Activated CD8-positive, alpha-beta memory T cell treated with anti-CD3 and anti-CD28 coated beads, Interleukin-2, amount 50 U/mL, for 48 hours (primary cell): Measurements from ENCODE around the gene ZNF672.

Source experiments
- DNase-seq: peaks from one replicate; pipeline ENCODE4 v3.0.0-alpha.2; 2020

The ZNF672 gene

GRCh38 chr1:248838357-248839167, 538 bp downstream of the ZNF672 start:
- DNase-seq = peak; percentile 92

DNA sequence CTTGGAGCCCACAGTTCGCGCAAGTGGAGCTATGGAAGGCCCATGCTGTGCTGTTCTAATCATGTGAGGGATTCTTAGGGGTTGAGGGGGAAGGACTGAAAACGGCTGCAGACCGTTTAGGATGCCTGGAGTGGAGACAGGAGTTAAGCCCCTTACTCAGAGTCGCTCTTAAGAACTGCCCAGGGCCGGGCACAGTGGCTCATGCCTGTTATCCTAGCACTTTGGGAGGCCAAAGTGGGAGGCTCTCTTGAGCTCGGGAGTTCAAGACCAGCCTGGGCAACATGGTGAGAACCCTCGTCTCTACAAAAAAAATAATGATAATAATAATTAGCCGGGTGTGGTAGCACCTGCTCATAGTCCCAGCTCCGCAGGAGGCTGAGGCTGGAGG, 1.1 kb downstream of the ZNF672 start:
- no peak for DNase-seq

DNA sequence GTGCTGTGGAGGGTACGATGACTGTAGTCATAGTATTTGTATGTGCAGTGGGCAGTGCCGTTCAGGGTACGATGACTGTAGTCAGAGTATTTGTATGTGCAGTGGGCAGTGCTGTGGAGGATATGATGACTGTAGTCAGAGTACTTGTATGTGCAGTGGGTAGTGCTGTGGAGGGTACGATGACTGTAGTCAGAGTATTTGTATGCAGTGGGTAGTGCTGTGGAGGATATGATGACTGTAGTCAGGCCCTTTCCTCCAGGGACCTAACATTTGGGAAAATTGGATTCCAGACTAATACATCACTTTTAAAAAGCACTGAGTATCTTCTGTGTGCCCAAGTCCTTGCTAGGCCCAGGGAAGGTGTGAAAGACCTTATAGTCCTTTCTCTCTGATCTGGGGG, 2.9 kb downstream of the ZNF672 start:
- DNase-seq = no peak

DNA sequence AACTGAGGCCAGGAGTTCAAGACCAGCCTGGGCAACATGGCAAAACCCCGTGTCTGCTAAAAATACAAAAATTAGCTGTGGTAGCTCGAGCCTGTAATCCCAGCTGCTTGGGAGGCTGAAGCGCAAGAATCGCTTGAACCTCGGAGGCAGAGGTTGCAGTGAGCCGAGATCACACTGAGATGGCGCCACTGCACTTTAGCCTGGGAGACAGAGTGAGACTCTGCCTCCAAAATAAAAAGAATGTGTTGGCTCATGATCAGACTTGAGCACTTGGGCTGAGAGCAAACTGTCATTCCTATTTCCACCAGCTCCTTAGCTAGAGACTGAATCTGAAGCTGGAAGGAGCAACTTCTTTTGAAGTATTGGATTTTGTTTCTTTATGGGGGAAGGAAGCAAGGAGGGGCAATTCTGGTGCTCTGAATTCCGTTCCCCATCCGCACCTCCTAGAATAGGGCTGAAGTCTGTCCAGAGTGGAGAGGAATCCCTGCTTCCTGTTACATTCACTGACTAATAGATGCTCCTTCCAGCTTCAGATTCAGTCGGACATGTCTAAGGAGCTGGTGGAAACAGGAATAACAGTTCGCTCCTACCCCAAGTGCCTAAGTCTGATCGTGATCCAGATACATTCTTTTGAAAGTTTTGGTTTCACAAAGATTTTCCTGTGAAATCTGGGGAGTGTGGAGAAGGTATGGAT, 3.8 kb downstream of the ZNF672 start:
- DNase-seq = no peak

GRCh38 chr1:248842781-248843331, 4.8 kb downstream of the ZNF672 start:
- DNase-seq = no peak

GRCh38 chr1:248843687-248844086, 5.7 kb downstream of the ZNF672 start:
- no peak for DNase-seq

- DNase-seq = no peak
These were observed 6.5 kb downstream of the ZNF672 start for GRCh38 chr1:248844526-248844925.

- DNase-seq = peak; percentile 48
These were observed 9.3 kb downstream of the ZNF672 start for GRCh38 chr1:248847181-248847955.

DNA sequence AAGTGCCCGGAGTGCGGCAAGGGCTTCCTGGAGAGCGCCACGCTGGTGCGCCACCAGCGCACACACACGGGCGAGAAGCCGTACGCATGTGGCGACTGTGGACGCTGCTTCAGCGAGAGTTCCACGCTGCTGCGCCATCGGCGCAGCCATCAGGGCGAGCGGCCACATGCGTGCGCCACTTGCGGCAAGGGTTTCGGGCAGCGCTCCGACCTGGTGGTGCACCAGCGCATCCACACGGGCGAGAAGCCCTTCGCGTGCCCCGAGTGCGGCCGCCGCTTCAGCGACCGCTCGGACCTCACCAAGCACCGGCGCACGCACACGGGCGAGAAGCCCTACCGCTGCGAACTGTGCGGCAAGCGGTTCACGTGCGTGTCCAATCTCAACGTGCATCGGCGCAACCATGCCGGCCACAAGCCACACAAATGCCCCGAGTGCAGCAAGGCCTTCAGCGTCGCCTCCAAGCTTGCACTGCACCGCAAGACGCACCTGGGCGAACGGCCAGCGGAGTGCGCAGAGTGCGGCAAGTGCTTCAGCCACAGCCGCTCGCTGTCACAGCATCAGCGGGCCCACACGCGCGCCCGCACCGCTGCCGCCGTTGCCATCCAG, 10.0 kb downstream of the ZNF672 start:
- DNase-seq = peak; percentile 50

DNA sequence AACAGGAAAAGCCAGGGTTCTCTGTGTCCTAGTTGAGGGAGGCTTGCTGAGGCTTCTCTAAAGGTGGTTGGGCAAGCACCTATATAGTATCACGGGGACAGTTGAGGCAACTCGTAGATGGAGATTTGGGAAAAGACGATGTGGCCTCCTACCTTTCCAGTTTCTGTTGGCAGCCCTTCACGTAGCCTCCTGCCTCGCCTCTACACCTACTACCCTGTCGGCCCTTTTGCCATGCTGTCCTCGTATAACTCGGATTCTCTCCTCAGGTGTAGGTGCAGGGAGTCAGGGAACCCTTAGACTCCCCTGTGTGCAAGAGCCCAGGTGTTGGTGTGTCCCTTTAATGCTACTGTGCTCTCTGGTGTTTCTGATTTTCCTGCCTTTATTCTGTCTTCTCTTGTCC, 10.6 kb downstream of the ZNF672 start:
- no peak for DNase-seq

DNA sequence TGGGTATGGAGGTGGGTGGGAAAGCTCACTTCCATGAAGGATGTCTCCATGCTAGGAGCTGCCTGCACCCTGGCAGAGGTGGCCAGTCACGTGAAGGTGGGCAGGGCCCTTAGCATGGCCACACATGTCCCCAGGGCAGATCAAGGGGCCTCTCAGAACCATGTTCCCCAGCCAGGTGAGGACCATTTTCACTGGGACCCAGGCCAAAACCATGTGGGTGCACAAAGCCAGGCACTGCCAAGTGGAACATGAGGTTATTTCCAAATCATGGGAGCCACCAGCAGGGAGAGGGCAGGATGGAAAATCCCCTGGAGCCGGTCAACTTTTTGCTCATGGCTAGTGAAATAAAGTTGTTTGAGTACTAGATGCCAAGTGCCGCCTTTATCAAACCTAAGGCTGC, 11.1 kb downstream of the ZNF672 start:
- DNase-seq = peak; percentile 43

DNA sequence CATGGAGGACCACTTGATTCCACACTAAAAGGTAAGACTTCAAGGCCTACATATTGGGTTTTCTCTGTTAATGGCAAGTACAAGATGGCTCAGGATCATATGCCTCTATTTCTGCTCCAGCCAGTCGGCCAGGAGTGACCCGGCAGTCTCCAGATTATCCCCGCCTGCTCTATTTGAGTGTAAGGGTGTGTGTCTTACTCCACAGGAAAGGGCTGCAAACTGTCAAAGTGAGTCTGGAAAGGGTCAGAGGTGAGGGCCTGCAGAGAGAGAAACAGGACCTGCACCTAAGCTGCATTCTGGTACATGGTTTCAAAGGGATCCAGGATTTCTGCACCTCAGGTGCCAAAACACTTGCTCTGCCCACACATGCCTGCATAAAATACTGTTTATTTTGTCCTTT, 11.6 kb downstream of the ZNF672 start:
- DNase-seq = no peak

DNA sequence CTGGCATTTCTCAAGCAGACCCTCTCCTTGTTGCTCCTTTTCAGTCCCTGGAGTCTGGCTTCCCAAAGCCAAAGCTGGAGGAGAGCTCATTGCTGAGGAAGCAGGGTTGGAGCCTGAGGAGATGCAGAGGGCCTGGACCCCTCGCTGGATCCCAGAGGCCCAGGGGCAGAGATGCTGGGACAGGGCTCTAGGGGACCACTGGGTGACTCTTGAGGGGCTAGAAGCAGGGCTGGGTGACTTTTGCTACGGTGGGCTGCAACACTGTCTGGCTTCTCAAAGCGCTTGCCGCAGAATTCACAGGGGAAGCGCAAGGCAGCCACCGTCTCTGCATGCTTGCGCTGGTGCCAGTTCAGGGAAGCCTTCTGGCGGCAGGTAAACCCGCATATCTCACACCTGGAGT, 12.1 kb downstream of the ZNF672 start:
- peak; percentile 47 for DNase-seq

DNA sequence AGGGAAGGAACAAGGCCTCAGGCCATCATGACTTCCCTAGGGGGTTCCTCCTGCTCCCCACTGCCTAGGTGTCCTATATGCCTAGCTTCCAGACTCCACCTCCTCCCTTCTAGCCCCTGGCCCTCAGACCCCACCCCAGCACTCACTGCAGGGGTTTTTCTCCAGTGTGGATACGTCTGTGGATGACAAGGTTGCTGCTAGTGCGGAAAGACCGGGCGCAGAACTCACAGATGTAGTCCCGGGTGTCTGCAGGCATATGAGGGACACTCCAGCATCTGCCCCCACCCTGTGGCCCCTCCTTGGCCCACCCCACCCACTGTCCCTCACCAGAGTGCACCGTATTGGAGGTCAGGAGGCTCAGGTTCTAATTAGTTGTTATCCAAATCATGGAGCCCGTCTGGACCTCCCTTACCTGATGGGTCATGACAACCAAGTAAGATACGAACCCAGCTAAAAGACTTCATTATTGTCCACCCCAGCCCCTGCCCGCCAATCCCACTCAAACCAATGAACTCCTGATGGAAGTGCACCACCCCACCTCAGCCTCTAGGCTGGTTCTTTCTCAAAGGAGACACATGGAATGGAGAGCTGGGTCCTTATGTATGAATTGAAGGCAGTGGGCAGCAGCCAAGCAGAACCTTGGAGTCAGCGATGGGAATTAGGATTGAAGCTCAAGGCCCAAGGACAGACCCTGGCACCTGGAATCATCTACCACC, 12.7 kb downstream of the ZNF672 start:
- peak; percentile 46 for DNase-seq

DNA sequence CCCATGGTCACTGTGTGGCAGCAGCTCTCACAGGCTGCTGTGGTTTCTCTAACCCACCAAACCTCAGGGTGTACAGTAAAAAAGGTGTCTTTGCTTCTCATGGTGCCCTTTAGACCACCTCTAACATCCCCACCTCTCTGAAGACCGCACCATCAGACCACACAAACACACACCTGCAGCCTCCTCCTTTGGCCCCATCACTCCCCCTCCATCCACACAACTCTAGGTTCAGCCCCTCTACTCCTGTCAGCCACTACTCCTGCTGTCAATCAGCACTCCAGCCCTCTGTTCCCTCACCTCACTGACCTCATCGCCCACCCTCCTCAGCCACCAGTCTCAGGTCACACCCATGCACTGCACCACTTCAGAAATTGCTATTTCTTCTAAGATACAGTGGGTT, 13.4 kb downstream of the ZNF672 start:
- DNase-seq = peak; percentile 47

DNA sequence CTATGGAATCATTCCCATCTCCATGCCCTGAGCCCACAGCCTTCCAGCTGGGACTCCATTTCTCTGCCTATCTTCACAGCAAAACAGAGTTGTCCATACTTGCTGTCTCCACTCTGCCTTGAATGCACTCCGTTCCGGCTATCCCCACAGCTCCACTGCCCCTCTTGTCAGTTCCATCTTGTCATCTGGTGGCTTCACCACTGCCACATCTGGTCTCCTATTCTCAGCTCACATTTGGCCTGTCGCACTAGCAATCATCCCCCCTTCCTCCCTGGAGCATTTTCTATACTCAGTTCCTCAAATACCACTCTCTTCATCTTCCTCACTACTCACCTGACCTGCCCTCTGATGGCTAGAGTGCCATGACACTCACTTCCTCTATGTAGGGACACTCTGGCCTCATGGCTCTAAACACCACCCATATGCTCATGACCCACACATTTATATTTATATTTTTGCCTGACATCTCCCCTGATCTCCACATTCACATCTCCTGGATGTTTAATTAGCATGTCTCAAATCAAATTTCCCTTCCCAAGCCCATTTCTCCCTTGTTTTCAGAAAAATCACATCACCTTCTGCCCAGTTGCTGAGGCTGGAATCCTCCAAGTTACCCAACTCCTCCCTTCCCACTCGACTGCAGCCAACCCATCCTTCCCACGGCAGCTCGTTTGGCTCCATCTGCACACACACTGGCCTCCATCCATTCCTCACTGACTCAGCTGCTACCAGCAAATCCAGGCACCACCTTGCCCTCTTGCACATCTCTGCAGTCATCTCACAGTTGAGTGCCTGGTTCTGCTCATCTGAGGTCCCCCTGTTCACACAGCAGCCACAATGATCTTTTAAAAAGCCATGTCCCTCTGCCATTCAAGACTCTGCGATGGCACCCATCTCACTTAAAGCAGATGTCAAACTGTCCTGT, 14.7 kb downstream of the ZNF672 start:
- DNase-seq = peak; percentile 49

DNA sequence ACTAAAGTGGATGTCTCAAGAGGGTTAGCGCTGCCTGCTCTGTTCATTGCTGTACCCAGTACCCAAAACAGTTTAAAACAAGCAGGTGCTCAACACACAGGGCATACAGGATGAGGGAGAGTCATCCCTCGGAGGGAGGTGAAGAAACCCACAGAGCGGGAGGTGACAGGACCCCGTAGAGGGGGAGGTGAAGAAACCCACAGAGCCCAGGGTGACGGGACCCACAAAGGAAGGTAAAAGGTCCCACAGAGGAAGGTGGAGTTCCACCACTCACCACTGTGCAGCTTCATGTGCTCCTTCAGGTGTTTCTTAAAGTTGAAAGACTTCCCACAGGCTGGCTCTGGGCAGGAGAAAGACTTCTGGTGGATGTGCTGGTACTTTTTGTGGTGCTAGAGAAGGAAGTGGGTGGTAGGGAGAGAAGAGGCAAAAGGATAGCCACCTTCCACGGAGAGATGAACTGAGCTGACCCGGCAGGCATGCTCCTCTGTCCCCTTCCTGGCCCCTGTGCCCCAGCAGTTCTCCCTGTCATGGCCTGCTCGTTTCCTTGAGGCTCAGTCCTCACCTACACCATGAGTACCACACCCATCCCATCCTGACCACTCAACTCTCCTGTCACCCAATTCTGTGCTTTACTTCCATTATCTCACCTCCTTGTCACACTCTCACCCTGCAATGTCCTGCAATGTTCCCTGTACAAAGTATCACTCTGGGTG, 15.8 kb downstream of the ZNF672 start:
- no peak for DNase-seq

GRCh38 chr1:248855580-248855979, 17.6 kb downstream of the ZNF672 start:
- no peak for DNase-seq

DNA sequence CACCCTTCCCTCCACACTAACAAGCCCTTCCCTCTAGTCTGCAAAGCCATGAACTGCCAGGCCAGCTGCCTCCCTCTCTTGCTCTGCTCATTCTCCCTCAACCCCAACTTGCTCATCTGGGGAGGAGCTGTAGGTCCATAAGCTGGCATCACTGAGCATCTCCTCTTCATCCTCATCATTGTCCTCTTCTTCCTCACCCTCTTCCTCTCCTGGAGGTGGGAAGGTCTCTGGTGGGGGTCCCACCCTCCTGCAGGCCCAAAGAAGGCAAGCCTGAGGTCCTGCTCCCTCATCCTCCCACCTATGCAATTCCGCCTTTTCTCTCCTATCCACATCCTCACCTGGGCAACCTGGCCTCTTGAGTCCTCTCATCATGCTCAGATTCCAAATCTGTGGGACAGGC, 18.2 kb downstream of the ZNF672 start:
- no peak for DNase-seq

DNA sequence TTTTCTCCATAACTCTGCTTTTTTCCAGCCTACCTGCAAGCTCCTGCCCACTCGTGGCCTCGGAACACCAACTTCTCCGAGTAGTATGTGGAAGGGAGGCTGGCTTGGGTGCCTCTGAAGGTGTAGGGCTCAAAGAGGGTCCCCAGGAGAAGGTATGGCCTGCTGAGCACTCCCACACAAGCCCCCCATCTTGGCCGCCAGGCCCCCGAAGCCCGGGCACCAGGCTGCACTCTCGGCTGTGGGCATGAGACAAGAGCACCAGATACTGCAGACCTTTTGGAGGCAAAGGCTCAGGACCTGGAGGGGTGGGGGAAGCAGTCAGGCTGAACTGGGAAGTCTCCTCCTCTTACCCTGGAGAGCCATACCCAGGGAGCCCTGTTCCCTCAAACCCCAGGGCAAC, 19.2 kb downstream of the ZNF672 start:
- no peak for DNase-seq

GRCh38 chr1:248857749-248858095, 19.7 kb downstream of the ZNF672 start:
- no peak for DNase-seq
